CD1c-positive myeloid dendritic cell (primary cell): ENCODE measurements around the gene ANKRD55.
A peak's percentile ranks its signal among the peaks of the same experiment; 100 is the strongest.
"Not testable (repeated sequence)": the region's sequence is repeated elsewhere in the genome, so short reads cannot be mapped to it uniquely, and the experiment has no call there.

Experiments
- DNase-seq: peaks from one replicate; pipeline ENCODE4 v3.0.0-alpha.2; 2016; ENCODE audit errors: extremely low spot score

Gene ANKRD55

GRCh38 chr5:56207537-56207936, 25.6 kb downstream of the ANKRD55 start:
- no peak for DNase-seq

- no peak for DNase-seq
Measured at GRCh38 chr5:56206126-56206910, 26.8 kb downstream of the ANKRD55 start.

GRCh38 chr5:56203936-56204335, 29.2 kb downstream of the ANKRD55 start:
- not testable (repeated sequence) for DNase-seq

GRCh38 chr5:56202483-56202882, 30.6 kb downstream of the ANKRD55 start:
- DNase-seq: peak; percentile 53

- not testable (repeated sequence) for DNase-seq
Measured at GRCh38 chr5:56201762-56202261, 31.3 kb downstream of the ANKRD55 start.

GRCh38 chr5:56200971-56201666, 32.0 kb downstream of the ANKRD55 start:
- peak; percentile 80 for DNase-seq

- DNase-seq: no peak
Measured at GRCh38 chr5:56195016-56195415, 38.1 kb downstream of the ANKRD55 start.

GRCh38 chr5:56192246-56192645, 40.9 kb downstream of the ANKRD55 start:
- no peak for DNase-seq

GRCh38 chr5:56191656-56192055, 41.5 kb downstream of the ANKRD55 start:
- DNase-seq: peak; percentile 88

GRCh38 chr5:56190497-56190896, 42.6 kb downstream of the ANKRD55 start:
- peak; percentile 83 for DNase-seq

- DNase-seq: no peak
Measured at GRCh38 chr5:56185768-56186311, 47.3 kb downstream of the ANKRD55 start.

GRCh38 chr5:56183506-56183905, 49.6 kb downstream of the ANKRD55 start:
- DNase-seq: peak; percentile 88

- no peak for DNase-seq
Measured at GRCh38 chr5:56179442-56179841, 53.7 kb downstream of the ANKRD55 start.

- DNase-seq: no peak
Measured at GRCh38 chr5:56178823-56179222, 54.3 kb downstream of the ANKRD55 start.

GRCh38 chr5:56176871-56177533, 56.1 kb downstream of the ANKRD55 start:
- DNase-seq: no peak

GRCh38 chr5:56176155-56176798, 56.9 kb downstream of the ANKRD55 start:
- DNase-seq: no peak

- peak; percentile 45 for DNase-seq
Measured at GRCh38 chr5:56175488-56175887, 57.6 kb downstream of the ANKRD55 start.

- DNase-seq: peak; percentile 63
Measured at GRCh38 chr5:56175021-56175420, 58.1 kb downstream of the ANKRD55 start.

GRCh38 chr5:56172241-56172640, 60.9 kb downstream of the ANKRD55 start:
- DNase-seq: peak; percentile 52

- no peak for DNase-seq
Measured at GRCh38 chr5:56170557-56170956, 62.6 kb downstream of the ANKRD55 start.

- no peak for DNase-seq
Measured at GRCh38 chr5:56169949-56170348, 63.2 kb downstream of the ANKRD55 start.

- no peak for DNase-seq
Measured at GRCh38 chr5:56169281-56169680, 63.8 kb downstream of the ANKRD55 start.
